CD4-positive, alpha-beta T cell treated with Interleukin-4 for 1 hour (primary cell): ENCODE data around the gene RTN4RL1.
"Not testable (repeated sequence)": the region's sequence is repeated elsewhere in the genome, so short reads cannot be mapped to it uniquely, and the experiment has no call there.

Source experiments
- DNase-seq, 2 donors: peaks; one replicate each; pipeline ENCODE4 v3.0.0-alpha.2; 2020 to 2022

The RTN4RL1 gene

GRCh38 chr17:1997927-1998742 lies 27.0 kb downstream of the RTN4RL1 start:
- DNase-seq: no peak

DNA sequence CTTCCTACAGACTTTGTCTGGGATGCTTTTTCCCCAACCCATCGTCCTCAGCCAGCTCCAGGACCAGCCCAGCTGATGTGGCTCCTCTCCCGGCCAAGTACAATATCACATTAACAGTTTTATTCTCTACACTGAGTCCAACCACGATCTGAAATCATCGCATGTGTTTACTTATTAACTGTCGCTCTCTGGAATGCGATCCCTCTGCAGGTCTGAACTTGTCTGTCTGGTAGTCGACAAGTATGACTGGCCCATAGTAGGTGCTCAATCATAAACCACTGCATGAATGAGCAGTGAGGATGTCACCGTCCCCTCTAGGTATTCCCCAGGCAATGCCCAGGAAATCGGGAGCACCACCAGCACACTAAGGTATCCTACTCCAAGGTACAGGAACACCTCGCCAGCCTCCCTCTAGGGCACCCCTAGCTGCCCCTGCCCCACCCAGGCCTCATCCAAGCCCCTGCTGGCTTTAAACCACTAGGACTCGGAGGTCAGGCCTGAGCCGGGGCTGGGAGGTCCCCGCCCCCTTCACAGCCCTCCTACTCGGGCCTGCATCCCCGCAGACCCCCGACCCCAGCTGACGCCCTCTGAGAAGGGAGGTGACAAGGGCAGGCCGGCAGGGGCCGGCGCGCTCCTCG lies 27.7 kb downstream of the RTN4RL1 start:
- no peak for DNase-seq

DNA sequence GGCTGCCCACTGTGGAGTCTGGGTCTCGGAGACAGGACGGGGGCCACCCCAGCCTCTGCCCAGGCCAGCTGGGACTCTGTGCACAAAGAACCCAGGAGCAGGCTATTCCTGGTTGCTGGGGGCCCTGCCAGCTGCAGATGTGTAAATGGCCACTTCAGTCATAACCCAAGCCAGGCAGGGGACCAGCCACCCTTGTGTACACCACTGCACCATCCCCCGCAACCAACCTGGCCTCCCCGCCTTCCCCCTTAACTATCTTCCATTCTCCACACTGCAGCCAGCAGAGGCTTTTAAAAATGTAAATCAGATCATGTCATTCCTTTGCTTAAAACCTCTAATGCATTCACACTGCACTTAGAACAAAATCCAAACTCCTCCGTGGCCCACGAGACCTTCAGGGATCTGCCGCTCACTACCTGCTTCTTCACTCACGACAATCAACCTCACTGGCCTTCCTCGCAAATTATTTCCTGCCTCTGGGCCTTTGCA lies 28.3 kb downstream of the RTN4RL1 start:
- no peak for DNase-seq

- no peak for DNase-seq
These were observed 29.0 kb downstream of the RTN4RL1 start for GRCh38 chr17:1995907-1996799.

- no peak for DNase-seq
These were observed 29.7 kb downstream of the RTN4RL1 start for GRCh38 chr17:1995321-1995892.

DNA sequence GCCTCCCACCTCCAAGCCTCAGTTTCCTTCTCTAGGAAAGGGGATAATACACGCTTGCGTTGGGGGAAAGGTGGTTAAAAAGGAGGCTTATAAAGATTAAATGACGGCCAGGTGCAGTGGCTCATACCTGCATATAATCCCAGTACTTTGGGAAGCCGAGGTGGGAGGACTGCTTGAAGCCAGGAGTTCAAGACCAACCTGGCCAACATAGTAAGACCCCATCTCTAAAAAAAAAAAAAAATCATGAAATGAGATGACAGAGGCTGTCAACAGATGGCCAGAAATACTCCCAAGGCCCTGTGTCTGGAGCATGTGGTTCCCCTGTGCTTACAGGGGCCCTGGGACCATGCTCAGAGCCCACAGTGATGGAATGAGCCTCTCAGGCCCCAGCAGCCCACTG lies 30.4 kb downstream of the RTN4RL1 start:
- no peak for DNase-seq

DNA sequence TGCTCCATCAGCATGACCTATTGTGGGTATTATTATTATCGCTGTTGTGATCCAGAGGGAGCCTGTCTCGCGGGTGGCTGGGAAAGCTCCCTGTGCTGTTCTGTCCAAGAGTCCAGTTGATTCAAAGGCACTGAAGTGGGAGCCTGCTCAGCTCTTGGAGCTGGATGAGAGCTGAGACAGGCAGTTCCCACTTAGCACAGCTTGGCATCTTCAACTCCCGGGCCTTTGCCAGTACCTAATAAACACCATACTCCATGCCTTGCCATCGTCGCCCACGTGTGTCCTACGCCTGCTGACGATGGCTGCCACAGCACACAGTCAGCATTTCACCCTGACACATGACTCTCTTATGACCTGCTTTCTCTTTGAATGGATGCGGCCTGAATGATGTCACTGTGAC lies 32.6 kb downstream of the RTN4RL1 start:
- no peak for DNase-seq

GRCh38 chr17:1989135-1989534 lies 36.0 kb downstream of the RTN4RL1 start:
- DNase-seq: no peak

DNA sequence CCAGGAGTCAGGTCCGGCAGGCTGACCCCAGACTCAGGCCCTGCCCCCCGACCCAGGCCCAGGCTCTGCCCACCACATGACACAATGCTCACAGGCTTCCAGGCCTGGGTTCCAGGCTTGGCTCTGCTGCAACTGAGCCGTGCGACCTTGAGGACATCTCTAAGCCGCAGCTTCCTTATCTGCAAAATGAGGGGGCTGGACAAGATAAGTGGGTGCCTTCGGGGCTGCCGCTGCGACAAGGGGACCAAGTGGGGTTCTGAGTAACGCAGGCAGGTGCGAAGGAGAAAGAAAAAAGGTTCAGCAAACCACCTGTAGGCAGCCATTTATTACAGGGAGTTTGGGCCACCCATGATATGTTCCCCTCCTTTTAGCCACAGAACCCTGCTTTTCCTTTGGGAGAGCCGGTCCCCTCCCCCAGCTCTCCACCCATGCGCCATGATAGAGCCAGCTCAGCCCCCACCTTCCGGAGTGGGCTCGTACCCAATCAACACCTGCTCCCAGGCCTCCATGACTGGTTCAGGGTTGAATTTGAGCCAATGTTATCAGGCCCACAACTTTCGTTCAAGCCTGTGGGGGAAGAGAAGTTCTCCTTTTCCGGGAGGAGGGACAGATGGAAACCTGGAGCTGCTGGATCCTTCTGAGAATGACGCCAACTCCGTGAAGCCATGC lies 38.2 kb downstream of the RTN4RL1 start:
- no peak for DNase-seq

- DNase-seq: no peak
These were observed 39.4 kb downstream of the RTN4RL1 start for GRCh38 chr17:1985686-1986085.

DNA sequence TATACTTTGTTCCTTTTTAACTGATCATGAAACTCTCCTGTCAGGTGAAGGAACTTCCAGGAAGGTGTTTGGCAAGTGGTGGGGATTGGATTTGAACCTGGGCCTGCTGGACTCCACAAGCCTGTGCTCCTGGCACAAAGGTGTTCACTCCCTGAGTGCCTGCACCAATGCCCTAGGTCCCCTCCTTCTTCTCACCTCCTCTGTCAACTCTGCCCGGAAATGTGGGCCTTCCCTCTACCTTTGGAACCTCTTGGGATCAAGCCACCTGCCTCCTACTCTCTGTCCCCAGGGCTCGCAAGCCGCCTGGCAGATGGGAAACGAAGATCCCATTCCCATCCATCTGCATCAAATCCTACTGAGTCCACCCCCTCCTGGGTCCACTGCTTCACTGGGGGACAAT lies 40.0 kb downstream of the RTN4RL1 start:
- DNase-seq: no peak

DNA sequence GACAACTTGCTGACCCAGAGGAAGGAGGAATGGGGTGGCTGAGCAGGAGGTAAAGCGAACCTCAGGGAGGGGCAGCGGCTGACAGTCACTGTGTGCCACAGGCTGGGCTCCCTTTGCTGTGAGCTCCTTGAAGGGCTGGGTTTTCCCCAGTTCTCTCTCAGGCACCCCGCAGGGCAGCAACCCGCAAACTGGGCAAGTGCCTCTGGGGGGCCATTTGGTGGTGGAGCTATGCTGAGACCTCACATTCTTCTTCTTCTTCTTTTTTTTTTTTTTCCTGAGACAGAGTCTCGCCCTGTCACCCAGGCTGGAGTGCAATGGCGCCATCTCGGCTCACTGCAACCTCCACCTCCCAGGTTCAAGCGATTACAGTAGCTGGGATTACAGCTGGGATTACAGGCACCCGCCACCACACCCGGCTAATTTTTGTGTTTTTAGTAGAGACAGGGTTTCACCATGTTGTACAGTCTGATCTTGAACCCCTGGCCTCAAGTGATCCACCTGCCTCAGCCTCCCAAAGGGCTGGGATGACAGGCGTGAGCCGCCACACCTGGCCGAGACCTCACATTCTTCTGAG lies 42.3 kb downstream of the RTN4RL1 start:
- not testable (repeated sequence) for DNase-seq

- DNase-seq: no peak
These were observed 44.4 kb downstream of the RTN4RL1 start for GRCh38 chr17:1980665-1981250.

DNA sequence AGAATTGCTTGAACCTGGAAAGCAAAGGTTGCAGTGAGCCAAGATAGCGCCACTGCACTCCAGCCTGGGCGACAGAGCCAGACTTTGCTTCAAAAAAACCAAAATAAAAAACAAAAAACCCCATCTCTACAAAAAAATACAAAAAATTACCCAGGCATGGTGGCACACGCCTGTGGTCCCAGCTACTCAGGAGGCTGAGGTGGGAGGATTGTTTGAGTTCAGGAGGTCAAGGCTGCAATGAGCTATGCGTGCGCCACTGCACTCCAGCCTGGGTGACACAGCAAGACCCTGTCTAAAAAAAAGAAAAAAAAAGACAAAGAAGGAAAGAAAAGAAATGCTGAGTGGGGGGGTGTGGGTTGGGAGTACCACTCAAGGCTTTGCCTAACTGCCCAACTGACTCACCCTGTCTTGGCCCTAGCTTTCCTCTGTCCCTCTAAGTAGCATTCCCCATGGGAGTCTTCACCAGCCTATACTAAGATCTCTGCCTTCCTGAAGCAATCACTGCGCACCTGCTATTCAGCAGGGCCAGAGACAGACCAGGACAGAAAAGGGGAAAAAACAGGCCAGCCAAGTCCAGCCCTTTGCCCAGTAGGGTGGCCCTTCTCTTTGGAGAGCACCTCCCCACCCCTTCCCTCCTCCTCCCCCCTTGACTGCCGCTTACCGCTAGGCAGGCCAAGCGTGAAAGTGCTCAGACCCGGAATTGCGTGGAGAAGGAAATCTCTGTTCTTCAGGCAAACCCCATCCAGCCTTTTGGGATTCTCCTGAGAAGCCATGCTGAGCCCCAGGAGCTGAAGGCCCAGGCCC lies 45.8 kb downstream of the RTN4RL1 start:
- no peak for DNase-seq

DNA sequence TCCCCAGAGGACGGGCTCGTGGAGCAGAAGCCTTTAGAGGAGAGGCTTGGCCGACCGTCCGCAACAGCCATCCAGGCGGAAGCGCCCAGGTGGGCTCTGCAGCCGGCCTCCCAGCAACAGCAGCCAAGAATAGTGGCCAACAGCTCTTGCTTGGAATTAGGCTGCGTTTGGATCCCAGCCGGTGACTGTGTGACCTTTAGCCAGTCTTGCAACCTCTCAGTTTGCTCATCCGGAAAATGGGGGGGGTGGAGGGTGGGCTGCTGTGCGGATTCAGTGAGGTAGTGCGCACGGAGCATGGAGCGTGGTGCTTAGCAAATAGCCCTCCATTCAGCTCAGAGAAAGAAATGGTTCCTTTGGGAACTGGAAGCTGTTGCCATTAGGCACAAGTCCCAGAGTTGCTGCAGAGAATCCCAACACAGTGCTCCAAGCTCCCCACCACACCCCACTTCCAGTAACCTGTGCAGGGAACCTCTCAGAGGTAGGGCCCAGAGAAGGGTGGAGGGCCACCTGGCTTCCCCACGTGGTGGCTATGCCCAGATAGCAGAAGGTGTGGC lies 46.7 kb downstream of the RTN4RL1 start:
- DNase-seq: no peak

DNA sequence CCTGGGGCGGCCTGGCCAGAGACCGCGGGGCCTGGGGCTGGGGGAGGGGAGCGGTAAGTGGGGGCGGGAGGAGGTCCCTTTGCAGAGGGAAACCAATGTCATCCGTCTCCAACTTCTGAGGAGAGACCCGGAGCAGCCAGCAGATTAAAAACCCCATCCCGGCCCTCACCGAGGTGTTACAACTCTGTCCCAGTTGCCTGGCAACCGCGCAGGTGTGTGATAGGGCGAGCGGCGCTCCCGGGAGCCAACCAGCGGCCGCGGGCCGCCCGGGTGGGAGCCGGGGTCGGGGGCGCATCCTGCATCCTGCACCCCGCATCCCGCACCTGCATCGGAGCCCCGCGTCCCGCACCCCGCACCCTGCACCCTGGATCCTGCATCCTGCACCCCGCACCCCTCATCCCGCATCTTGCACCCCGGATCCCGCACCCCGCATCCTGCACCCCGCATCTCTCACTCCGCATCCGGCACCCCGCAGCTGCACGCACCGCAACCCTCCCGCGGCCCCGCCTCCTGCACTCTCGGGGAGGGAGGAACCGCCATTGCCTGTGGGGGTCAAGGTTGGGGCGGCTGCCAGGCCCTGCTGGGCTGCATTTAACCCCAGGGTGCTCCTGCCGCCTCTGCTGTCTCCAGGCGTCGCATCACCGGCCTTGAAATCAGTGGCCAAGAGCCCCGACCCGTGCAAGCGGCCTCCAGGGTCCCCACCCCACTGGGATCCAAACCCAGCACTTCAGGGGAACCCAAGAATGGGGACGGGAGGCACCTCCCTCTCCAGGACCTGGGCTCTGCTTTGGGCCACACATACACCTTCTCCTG lies 47.3 kb downstream of the RTN4RL1 start:
- DNase-seq: no peak

- DNase-seq: no peak
These were observed 48.5 kb downstream of the RTN4RL1 start for GRCh38 chr17:1976683-1977064.

- DNase-seq: no peak
These were observed 49.0 kb downstream of the RTN4RL1 start for GRCh38 chr17:1976000-1976682.

DNA sequence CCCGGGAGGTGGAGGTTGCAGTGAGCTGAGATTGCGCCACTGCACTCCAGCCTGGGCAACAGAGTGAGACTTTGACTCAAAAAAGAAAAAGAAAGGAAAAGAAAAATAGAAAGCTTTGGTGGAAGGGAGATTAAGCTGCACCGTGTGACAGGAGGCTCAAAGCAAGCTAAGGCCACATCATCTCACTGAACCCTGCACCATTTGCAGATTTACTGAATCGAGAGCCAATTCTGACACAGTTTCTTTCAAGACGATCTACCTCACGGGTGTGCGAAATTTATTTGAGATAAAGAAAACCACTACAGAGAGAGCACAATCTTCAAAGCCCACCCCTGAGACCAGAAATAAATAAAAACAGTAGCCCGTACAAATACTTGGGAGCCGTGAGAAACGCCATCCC lies 49.6 kb downstream of the RTN4RL1 start:
- DNase-seq: no peak
